Posterior vena cava (tissue), 2 donors: ENCODE data around the gene WNT9A. TPM values are rescaled to one million over a fixed set of nuclear protein-coding genes. Genes with fewer than 3 reads are reported as not detected.

Source experiments
- DNase-seq: peaks from one replicate; pipeline ENCODE4 v3.0.0-alpha.2; 2020; ENCODE audit warnings: low spot score
- intact Hi-C, 2 donors: fragments of 100-400 bp; cut with DNase I; formaldehyde crosslinking; loops; one replicate each; pipeline versions ENCODE4 v1.14.1 to v1.14.2; 2022 to 2023
- total RNA-seq, 2 donors: library from RNA; stranded (reverse); fragmentation: NEBNext Ultra II Directional; extraction: Animal tissue kit (Norgen Biotek cat#: 25700); gene quantifications; one replicate each; pipeline ENCODE4 v1.2.1, GENCODE V29; 2021
- donor health status: DM: yes; HTN: yes; CAD: no.
- donor health status: DM: yes; HTN: yes; CAD: no.

Gene WNT9A
- total RNA-seq, 2 donors from 2014 or later: 2.7 to 3.3 TPM

GRCh38 chr1:227944090-227944930, 3.4 kb downstream of the WNT9A start:
- peak; percentile 69 for DNase-seq
- intact Hi-C loops: loop anchor here (10.0 kb wide), 2 partner anchors 460 to 470 kb away; no protein-coding TSS in a partner anchor

DNA sequence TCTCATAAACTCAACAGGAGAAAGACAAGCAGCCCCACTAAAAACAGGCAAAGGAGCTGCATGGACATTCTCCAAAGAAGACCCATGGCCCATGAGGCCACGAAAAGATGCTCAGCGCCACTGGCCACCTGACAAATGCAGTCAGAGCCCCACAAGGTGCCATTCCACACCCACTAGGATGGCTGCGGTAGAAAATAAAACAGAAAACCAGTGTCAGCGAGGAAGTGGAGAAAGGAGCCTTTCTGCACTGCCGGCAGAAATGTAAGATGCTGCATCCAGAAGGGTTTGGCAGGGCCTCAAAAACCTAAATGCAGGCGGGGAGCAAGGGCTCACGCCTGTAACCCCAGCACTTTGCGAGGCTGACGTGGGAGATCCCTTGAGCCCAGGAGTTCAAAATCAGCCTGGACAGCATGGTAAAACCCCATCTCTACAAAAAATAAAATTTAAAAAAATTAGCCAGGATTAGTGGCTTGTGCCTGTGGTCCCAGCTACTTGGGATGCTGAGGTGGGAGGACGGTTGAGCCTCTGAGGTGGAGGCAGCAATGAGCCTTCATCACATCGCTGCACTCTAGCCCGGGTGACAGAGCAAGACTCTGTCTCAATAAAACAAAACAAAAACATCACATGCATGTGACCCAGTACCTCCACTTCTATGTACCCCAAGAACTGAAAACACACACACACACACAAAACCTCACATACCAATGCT, 4.2 kb downstream of the WNT9A start:
- intact Hi-C loops: loop anchor here (10.0 kb wide), 2 partner anchors 459 to 469 kb away; no protein-coding TSS in a partner anchor

GRCh38 chr1:227942716-227943261, 4.9 kb downstream of the WNT9A start:
- peak; percentile 74 for DNase-seq
- intact Hi-C loops: loop anchor here (10.0 kb wide), 2 partner anchors 458 to 468 kb away; no protein-coding TSS in a partner anchor

More for the DNA sequence above, 4.2 kb downstream of the WNT9A start:
- DNase-seq: peak; percentile 26

DNA sequence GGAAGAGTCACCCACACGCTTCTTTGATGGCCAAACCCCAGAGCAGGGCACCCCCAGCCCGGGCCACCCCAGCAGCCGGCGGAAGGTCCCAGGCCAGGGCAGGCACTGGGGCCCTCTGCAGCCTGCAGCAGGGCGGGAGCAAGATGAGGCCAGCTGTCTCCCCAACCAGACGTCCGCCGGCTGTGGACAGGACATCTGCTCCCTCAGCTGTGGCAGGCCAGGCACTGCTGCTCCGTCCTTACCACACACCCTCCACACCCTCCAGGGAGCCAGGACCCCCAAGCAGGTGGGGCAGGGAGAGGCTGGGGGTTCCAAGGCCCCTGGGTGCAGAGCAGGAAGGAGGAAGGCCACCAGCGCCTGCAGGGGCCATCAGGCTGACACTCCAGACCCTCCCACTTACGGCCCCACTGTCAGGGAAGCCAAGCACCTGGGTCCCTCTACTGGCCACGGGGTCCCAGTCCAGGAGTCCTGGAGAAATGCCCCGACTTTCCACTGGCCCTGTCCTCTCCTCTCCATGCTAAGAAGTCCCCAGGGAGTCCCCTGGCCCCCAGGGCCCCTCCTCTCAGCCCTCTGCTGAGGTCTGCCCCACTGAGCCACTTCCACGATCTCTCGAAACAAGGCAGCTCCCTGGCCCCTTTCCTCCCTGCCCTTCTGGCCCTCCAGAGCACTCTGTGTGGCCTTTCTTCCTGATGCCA, 5.6 kb downstream of the WNT9A start:
- intact Hi-C loops: loop anchor here (10.0 kb wide), 2 partner anchors 457 to 467 kb away; no protein-coding TSS in a partner anchor
- peak; percentile 77 for DNase-seq

- DNase-seq: peak; percentile 73
- intact Hi-C loops: loop anchor here (10.0 kb wide), 2 partner anchors 457 to 467 kb away; no protein-coding TSS in a partner anchor
Observed at GRCh38 chr1:227941509-227942020, 6.2 kb downstream of the WNT9A start.

DNA sequence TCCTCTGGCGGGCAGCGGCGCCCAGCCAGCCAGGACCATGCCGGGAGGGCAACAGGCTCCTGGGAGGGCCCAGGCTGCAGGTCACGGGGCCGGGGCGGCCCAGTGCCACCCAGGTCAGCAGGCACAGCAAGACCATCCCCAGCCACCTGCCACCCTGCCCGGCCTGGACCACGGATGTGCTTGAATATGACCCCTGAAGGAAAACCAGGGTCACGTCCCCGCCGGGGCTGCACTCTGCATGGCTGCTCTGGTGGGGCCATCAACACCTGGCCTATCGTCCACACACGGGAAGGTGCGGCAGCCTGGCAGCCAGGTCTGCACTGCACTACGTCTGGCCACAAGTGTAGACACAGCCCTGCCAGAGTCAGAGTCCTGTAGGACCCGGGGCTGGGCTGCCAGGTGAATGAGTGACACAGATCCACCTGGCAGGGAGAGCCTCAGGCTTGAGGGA, 6.9 kb downstream of the WNT9A start:
- peak; percentile 41 for DNase-seq
- intact Hi-C loops: loop anchor here (10.0 kb wide), 2 partner anchors 456 to 466 kb away; no protein-coding TSS in a partner anchor

- peak; percentile 76 for DNase-seq
- intact Hi-C loops: loop anchor here (10.0 kb wide), 2 partner anchors 455 to 465 kb away; no protein-coding TSS in a partner anchor
Observed at GRCh38 chr1:227939791-227940771, 7.7 kb downstream of the WNT9A start.

DNA sequence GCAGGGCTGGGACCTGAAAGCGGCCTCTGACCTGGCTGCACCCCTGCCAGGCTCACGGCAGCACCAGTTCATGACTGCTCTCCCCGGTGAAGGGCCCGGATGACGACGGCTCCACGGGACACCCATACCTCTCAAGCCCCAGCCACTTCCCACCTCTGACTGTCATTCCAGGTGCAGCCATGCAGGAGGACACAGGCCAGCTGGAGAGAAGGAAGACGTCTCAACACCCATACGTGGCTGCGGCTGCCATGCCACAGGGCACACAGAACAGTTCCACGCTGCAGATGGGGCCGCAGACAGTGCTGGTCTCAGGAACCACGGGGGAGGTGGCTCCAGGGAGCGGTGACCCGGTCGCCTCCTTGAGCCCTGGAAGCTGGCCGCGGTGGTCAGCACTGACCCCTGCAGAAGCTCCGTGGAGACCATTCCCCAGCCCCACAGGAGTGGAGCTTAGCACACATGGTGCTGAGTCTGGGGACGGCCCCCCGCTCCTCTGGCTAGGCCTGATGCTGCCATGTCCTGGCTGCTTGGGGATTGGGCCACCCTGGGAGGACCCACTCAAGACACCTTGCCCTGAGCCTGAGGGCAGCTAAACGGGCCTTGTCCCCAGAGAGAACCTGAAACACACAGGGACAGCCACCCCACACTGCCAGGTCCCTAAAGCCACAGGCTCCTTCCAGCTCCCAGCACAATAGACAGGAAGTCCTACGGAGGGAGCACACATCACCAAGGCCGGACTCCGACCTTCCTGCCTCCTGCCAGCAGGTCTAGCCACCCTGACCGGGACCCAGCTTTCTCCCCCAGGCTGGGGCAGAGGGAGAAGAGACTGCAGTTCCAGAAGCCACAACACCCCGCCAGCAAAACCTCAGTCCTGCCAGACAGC, 8.6 kb downstream of the WNT9A start:
- peak; percentile 76 for DNase-seq
- intact Hi-C loops: no loop called here

DNA sequence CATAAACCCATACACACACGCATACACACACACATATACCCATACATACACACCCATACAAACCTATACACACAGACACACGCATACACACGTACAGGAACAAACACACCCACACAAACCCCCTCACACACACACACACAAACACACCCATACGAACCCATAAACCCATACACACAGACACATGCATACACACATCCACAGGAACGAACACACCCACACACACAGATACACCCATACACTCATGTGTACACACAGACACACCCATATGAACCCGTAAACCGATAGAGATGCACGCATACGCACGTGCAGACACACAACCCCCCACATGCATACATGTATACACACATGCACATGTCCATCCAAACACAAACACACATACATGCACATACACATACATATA, 9.5 kb downstream of the WNT9A start:
- intact Hi-C loops: no loop called here
- no peak for DNase-seq

DNA sequence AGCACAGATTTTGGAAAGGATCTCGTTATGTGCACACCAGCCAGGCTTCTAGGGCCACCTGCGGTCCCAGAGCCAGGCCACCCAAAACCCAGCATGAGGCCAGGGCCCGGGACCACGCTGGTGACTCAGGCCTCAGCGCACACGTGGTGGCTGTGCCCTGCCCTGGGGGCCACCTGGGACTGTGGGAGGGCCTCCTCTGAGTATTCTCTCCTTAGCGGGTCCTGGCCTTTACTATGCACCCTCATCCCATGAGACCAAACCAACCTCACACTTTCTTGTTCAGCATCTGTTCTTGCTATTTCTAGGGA, 9.9 kb downstream of the WNT9A start:
- DNase-seq: peak; percentile 70
- intact Hi-C loops: no loop called here

GRCh38 chr1:227937031-227937837, 10.5 kb downstream of the WNT9A start:
- intact Hi-C loops: no loop called here

DNA sequence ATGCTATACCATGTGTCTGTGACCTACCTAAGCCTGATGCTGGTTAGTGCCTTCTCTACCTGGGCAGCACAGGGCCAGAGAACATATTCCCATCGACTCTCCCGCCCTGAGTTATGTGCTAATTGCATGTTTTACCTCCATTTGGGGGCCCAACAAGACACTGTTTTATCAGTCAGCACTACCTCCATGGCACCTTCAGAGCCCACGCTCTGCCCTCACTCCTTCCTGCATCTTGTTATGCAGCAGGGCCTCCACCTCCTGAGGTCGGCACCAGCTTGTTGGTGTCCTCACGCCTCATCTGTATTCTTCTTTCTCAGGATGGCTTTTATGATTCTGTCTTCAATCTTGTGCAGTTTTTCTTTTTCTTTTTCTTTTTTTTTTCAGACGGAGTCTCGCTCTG, 11.9 kb downstream of the WNT9A start:
- no peak for DNase-seq
- intact Hi-C loops: no loop called here

More at GRCh38 chr1:227937031-227937837, 10.5 kb downstream of the WNT9A start:
- DNase-seq: peak; percentile 68

GRCh38 chr1:227934476-227935313, 13.0 kb downstream of the WNT9A start:
- intact Hi-C loops: no loop called here
- peak; percentile 81 for DNase-seq

DNA sequence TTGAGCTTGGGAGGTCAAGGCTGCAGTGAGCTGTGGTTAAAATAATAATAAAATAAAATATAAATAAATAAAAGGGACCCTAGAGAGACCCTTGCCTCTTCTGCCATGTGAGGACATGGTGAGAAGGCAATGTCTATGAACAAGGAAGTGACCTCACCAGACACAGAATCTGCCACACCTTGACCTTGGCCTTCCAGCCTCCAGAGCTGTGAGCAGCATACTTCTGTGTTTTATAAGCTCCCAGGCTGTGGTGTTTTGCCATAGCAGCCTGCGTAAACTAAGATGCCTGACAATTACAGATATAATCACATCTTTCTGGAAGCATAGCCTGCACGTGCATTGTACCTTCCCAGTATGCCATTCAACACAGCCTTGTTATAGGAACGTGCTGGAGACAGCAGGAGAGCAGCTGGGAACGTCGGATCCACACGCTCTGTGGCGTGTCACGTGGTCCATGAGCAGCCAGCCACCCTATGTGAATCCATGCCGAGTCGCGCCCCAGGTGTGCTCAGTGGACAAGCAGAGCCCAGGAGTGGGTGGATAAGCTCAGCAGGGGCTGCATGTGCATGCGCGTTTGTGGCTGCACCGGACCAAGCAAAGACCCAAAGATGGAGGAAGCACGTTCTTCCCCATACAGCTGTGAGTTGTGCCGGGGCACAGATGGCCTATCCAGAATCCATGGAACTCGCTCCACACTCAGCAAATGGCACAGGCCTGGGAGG, 17.8 kb downstream of the WNT9A start:
- intact Hi-C loops: no loop called here

More for the DNA sequence above, 17.8 kb downstream of the WNT9A start:
- DNase-seq: no peak
